ENCODE results near the gene AP1G2. TPM values are rescaled to one million over a fixed set of nuclear protein-coding genes. Genes with fewer than 3 reads are reported as not detected.

The AP1G2 gene
- total RNA-seq, 2 experiments from 2014 or later, result 193 to 198 TPM

GRCh38 chr14:23570806-23571483, 3.4 kb upstream of the AP1G2 start:
- TF ChIP-seq CTCF (IDR thresholded peaks at IDR 0.05), result no peak
- peaks cover 13% of the 10 kb centered on the region for H3K36me3 Mint-ChIP-seq (ENCODE audit: low read depth)
- CTCF ChIA-PET, result interaction anchor here (0.7 kb wide), 1 partner anchor 14 kb away, joined by 3 read pairs; no protein-coding TSS in a partner anchor

GRCh38 chr14:23569443-23570151, 2.0 kb upstream of the AP1G2 start:
- intact Hi-C loops (cut with DNase I, micrococcal nuclease), result loop anchor here in 1 of 2 experiments (5.0 to 10.0 kb wide), 3 partner anchors 475 to 873 kb away; partner anchors contain the start of genes ACIN1, C14orf119, DCAF11 and NRL
- Mint-ChIP-seq H3K27ac (peak overlapping the region; percentile 96), H3K36me3 (ENCODE audit: low read depth) (peaks cover 24% of the 10 kb centered on the region), H3K4me1 (ENCODE audit: low read depth) (peaks cover 33% of the 10 kb centered on the region), H3K4me3 (no peak overlapping the region), H3K27me3 (peaks cover 20% of the 10 kb centered on the region), H3K9me3 (no peaks in the 10 kb centered on the region)
- ATAC-seq (ENCODE audit: poor library complexity) (no peak), DNase-seq (no peak)
- CTCF ChIA-PET, result no interaction called here
- Histone ChIP-seq H3K4me1 (ENCODE audit: insufficient read depth, low read length) (peaks cover 34% of the 10 kb centered on the region), H3K9me3 (ENCODE audit: control insufficient read depth in 1 of 2, insufficient read depth in 1 of 2, low read length in 2 of 2) (no peaks in the 10 kb centered on the region), H3K27ac (ENCODE audit: low read depth in 1 of 2, low read length in 2 of 2) (no peak overlapping the region), H3K36me3 (ENCODE audit: insufficient read depth, low read length) (peaks cover 16% of the 10 kb centered on the region), H3K4me3 (ENCODE audit: low read length) (no peak overlapping the region), H3K27me3 (ENCODE audit: control insufficient read depth in 1 of 2, insufficient read depth in 2 of 2, low read length in 2 of 2) (peaks cover under 1% of the 10 kb centered on the region in 2 experiments)
- no peak for TF ChIP-seq CTCF (IDR thresholded peaks at IDR 0.05)
- POLR2A ChIA-PET, result interaction anchor here (1.1 kb wide), 1 partner anchor 95 kb away, joined by 3 read pairs; no protein-coding TSS in a partner anchor

More at GRCh38 chr14:23570806-23571483, 3.4 kb upstream of the AP1G2 start:
- peaks cover 34% of the 10 kb centered on the region for H3K4me1 Mint-ChIP-seq (ENCODE audit: low read depth)
- POLR2A ChIA-PET, result no interaction called here
- no peaks in the 10 kb centered on the region for H3K9me3 ChIP-seq (ENCODE audit: control insufficient read depth in 1 of 2, insufficient read depth in 1 of 2, low read length in 2 of 2)
- H3K36me3 ChIP-seq (ENCODE audit: insufficient read depth, low read length), result peaks cover 2% of the 10 kb centered on the region
- no peaks in the 10 kb centered on the region for H3K9me3 Mint-ChIP-seq
- H3K27me3 ChIP-seq (ENCODE audit: control insufficient read depth in 1 of 2, insufficient read depth in 2 of 2, low read length in 2 of 2), result peaks cover 9 to 14% of the 10 kb centered on the region in 2 experiments
- H3K4me3 Mint-ChIP-seq, result no peak overlapping the region
- H3K4me3 ChIP-seq (ENCODE audit: low read length), result no peak overlapping the region
- no peak overlapping the region for H3K27ac ChIP-seq (ENCODE audit: low read depth in 1 of 2, low read length in 2 of 2)
- no peak for ATAC-seq (ENCODE audit: poor library complexity)
- H3K27me3 Mint-ChIP-seq, result peaks cover 30% of the 10 kb centered on the region
- H3K4me1 ChIP-seq (ENCODE audit: insufficient read depth, low read length), result peaks cover 29% of the 10 kb centered on the region
- intact Hi-C loops (cut with DNase I, micrococcal nuclease), result no loop called here
- DNase-seq, result peak in 1 of 14 experiments; percentile 24
- no peak overlapping the region for H3K27ac Mint-ChIP-seq

- peak overlapping the region; percentile 99 for H3K4me3 Mint-ChIP-seq
- H3K9me3 ChIP-seq (ENCODE audit: control insufficient read depth in 1 of 2, insufficient read depth in 1 of 2, low read length in 2 of 2), result no peaks in the 10 kb centered on the region
- H3K4me3 ChIP-seq (ENCODE audit: low read length), result no peak overlapping the region
- no peaks in the 10 kb centered on the region for H3K27me3 ChIP-seq (ENCODE audit: control insufficient read depth in 1 of 2, insufficient read depth in 2 of 2, low read length in 2 of 2)
- peaks cover 41% of the 10 kb centered on the region for H3K4me1 Mint-ChIP-seq (ENCODE audit: low read depth)
- peaks cover 24% of the 10 kb centered on the region for H3K36me3 ChIP-seq (ENCODE audit: insufficient read depth, low read length)
- peaks cover 33% of the 10 kb centered on the region for H3K36me3 Mint-ChIP-seq (ENCODE audit: low read depth)
- TF ChIP-seq CTCF (IDR thresholded peaks at IDR 0.05), result no peak
- ATAC-seq (ENCODE audit: poor library complexity) (no peak), DNase-seq (peak in 4 of 14 experiments; percentile 19 to 54 (median 44))
- ChIA-PET CTCF (interaction anchor here (1.0 kb wide), 1 partner anchor 9 kb away, joined by 6 read pairs; no protein-coding TSS in a partner anchor), POLR2A (interaction anchor here (1.1 kb wide), 1 partner anchor 94 kb away, joined by 3 read pairs; no protein-coding TSS in a partner anchor)
- peaks cover 17% of the 10 kb centered on the region for H3K27me3 Mint-ChIP-seq
- H3K27ac ChIP-seq (ENCODE audit: low read depth in 1 of 2, low read length in 2 of 2), result no peak overlapping the region
- intact Hi-C loops (cut with DNase I, micrococcal nuclease), result loop anchor here in 1 of 2 experiments (5.0 to 10.0 kb wide), 3 partner anchors 474 to 874 kb away; partner anchors contain the start of genes ACIN1, C14orf119, DCAF11 and NRL
- no peaks in the 10 kb centered on the region for H3K9me3 Mint-ChIP-seq
- peaks cover 40% of the 10 kb centered on the region for H3K4me1 ChIP-seq (ENCODE audit: insufficient read depth, low read length)
- peak overlapping the region; percentile 96 for H3K27ac Mint-ChIP-seq
These were observed 1.2 kb upstream of the AP1G2 start for GRCh38 chr14:23568600-23569331.

Measured in CD4-positive, alpha-beta T cell (primary cell).